Lower lobe of right lung (tissue), 2 donors: Measurements from ENCODE around the gene SAMD11. TPM values are rescaled to one million over a fixed set of nuclear protein-coding genes. Genes with fewer than 3 reads are reported as not detected.

Experiments used
- ATAC-seq, 2 donors: fragments of 200-7000 bp; cut with Tn5 transposase; one replicate each; pipeline ENCODE4 v1.9.1; 2020 to 2022; ENCODE audit warnings: mild to moderate bottlenecking in 2 of 2, moderate library complexity in 2 of 2
- DNase-seq: peaks from one replicate; pipeline ENCODE4 v3.0.0-alpha.2; 2020
- H3K27ac ChIP-seq: fragments of 200-600 bp; one replicate; pipeline ENCODE4 v1.8.0; 2022
- H3K27me3 ChIP-seq: fragments of 200-600 bp; one replicate; pipeline ENCODE4 v1.8.0; 2022; ENCODE audit warnings: low read depth
- H3K36me3 ChIP-seq: fragments of 200-600 bp; one replicate; pipeline ENCODE4 v1.8.0; 2022; ENCODE audit warnings: mild to moderate bottlenecking
- H3K4me1 ChIP-seq: fragments of 200-600 bp; one replicate; pipeline ENCODE4 v1.8.0; 2022
- H3K4me3 ChIP-seq: fragments of 200-600 bp; one replicate; pipeline ENCODE4 v1.8.0; 2022; ENCODE audit warnings: mild to moderate bottlenecking
- H3K9me3 ChIP-seq: fragments of 200-600 bp; one replicate; pipeline ENCODE4 v1.8.0; 2022
- intact Hi-C: fragments of 100-400 bp; cut with DNase I; formaldehyde crosslinking; loops from one replicate; pipeline ENCODE4 v1.11.0; 2022
- total RNA-seq: library from RNA; stranded (reverse); fragmentation: NEBNext Ultra II Directional; extraction: Animal tissue kit (Norgen Biotek cat#: 25700); gene quantifications from one replicate; pipeline ENCODE4 v1.2.1, GENCODE V29; 2021
- TF ChIP-seq, protein P1 (sequence below): fragments of 200-600 bp; IDR thresholded peaks from one replicate; pipeline ENCODE4 v1.8.0; 2022; ENCODE audit warnings: antibody characterized with exemption, mild to moderate bottlenecking
- donor health status: DM: no; HTN: yes; CAD: no; lungs with severe emphysema.

SAMD11 gene
- total RNA-seq, 1 donor from 2014 or later: 2.2 TPM

DNA sequence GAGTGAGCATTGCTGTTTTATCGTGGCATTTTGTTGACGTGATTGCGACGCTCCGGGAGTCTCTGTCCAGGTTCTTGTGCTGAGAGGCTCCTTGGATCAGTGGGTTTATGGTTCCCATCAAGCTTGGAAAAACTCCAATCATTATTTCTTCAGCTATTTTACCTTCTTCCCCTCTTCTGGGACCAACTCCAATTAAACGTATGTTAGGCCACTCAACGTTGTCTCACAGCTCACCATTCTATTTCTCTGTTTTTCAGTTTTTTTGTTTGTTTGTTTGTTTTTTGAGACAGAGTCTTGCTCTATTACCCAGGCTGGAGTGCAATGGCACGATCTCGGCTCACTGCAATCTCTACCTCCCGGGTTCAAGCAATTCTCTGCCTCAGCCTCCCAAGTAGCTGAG is 68.2 kb downstream of the SAMD11 start:
- TF ChIP-seq, protein P1, sequence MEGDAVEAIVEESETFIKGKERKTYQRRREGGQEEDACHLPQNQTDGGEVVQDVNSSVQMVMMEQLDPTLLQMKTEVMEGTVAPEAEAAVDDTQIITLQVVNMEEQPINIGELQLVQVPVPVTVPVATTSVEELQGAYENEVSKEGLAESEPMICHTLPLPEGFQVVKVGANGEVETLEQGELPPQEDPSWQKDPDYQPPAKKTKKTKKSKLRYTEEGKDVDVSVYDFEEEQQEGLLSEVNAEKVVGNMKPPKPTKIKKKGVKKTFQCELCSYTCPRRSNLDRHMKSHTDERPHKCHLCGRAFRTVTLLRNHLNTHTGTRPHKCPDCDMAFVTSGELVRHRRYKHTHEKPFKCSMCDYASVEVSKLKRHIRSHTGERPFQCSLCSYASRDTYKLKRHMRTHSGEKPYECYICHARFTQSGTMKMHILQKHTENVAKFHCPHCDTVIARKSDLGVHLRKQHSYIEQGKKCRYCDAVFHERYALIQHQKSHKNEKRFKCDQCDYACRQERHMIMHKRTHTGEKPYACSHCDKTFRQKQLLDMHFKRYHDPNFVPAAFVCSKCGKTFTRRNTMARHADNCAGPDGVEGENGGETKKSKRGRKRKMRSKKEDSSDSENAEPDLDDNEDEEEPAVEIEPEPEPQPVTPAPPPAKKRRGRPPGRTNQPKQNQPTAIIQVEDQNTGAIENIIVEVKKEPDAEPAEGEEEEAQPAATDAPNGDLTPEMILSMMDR: no peak
- DNase-seq (no peak), ATAC-seq (no peak)
- Histone ChIP-seq H3K36me3 (no peaks in the 10 kb centered on the region), H3K4me3 (no peak overlapping the region), H3K9me3 (peaks cover 4% of the 10 kb centered on the region), H3K27me3 (peaks cover 9% of the 10 kb centered on the region), H3K27ac (no peak overlapping the region), H3K4me1 (no peaks in the 10 kb centered on the region)
- intact Hi-C loops: no loop called here

GRCh38 chr1:992362-992761 is 68.6 kb downstream of the SAMD11 start:
- ATAC-seq (no peak), DNase-seq (no peak)
- Histone ChIP-seq H3K27me3 (peaks cover 11% of the 10 kb centered on the region), H3K4me1 (no peaks in the 10 kb centered on the region), H3K9me3 (peaks cover 4% of the 10 kb centered on the region), H3K36me3 (no peaks in the 10 kb centered on the region), H3K4me3 (no peak overlapping the region), H3K27ac (no peak overlapping the region)
- intact Hi-C loops: no loop called here
- TF ChIP-seq, protein P1: no peak

DNA sequence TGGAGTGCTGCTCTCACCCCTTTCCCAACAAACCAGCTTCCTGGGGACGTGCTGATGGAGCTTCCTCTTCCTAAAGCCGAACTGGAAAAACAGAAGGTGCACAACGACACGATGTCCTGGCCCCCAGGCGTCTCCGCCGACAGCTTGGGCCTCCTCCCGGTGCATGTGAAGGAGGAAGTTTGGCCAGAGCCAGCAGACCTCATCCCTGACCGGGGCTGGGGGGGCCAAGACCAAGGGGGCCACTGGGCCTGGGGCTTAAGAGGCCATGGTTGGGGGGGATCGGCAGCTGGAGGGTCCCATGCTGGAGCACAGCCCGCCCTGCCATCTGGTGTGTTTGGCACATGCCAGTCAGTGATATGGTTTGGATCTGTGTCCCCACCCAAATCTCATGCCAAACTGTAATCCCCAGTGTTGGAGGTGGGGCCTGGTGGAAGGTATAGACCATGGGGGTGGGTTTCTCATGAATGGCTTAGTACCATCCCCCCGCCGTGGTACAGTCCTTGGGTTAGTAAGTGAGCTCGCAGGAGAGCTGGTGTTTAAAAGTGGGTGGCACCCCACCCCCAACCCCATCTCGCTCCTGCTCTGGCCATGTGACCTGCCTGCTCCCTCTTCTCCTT is 69.8 kb downstream of the SAMD11 start:
- Histone ChIP-seq H3K36me3 (no peaks in the 10 kb centered on the region), H3K4me3 (no peak overlapping the region), H3K27ac (no peak overlapping the region), H3K4me1 (peaks cover 6% of the 10 kb centered on the region), H3K9me3 (peaks cover 4% of the 10 kb centered on the region), H3K27me3 (peaks cover 22% of the 10 kb centered on the region)
- DNase-seq (no peak), ATAC-seq (no peak)
- intact Hi-C loops: no loop called here
- TF ChIP-seq, protein P1: no peak

Other genes with a start within 250 kb of the SAMD11 start
- gene OR4F16, start 237.3 kb upstream of the SAMD11 start, total RNA-seq: not detected
- gene NOC2L, start 35.3 kb downstream of the SAMD11 start, total RNA-seq: 46.5 TPM
- 17.0 TPM for gene KLHL17, start 36.7 kb downstream of the SAMD11 start, total RNA-seq
- 1.2 TPM for gene PLEKHN1, start 42.6 kb downstream of the SAMD11 start, total RNA-seq
- not detected for gene PERM1, start 58.2 kb downstream of the SAMD11 start, total RNA-seq
- 21.4 TPM for gene HES4, start 76.2 kb downstream of the SAMD11 start, total RNA-seq
- 76.9 TPM for gene ISG15, start 89.6 kb downstream of the SAMD11 start, total RNA-seq
- gene AGRN, start 96.2 kb downstream of the SAMD11 start, total RNA-seq: 114 TPM
- gene RNF223, start 150.4 kb downstream of the SAMD11 start, total RNA-seq: 0.65 TPM
- 11.7 TPM for gene C1orf159, start 192.2 kb downstream of the SAMD11 start, total RNA-seq
- 6.6 TPM for gene TTLL10, start 250.0 kb downstream of the SAMD11 start, total RNA-seq